GM04504 (cell line): ENCODE results near the gene VRK2.
"Not testable (repeated sequence)": the region's sequence is repeated elsewhere in the genome, so short reads cannot be mapped to it uniquely, and the experiment has no call there.

ENCODE experiments used
- DNase-seq: peaks from one replicate; pipeline ENCODE4 v3.0.0-alpha.2; 2012; ENCODE audit warnings: low read depth

VRK2 gene

DNA sequence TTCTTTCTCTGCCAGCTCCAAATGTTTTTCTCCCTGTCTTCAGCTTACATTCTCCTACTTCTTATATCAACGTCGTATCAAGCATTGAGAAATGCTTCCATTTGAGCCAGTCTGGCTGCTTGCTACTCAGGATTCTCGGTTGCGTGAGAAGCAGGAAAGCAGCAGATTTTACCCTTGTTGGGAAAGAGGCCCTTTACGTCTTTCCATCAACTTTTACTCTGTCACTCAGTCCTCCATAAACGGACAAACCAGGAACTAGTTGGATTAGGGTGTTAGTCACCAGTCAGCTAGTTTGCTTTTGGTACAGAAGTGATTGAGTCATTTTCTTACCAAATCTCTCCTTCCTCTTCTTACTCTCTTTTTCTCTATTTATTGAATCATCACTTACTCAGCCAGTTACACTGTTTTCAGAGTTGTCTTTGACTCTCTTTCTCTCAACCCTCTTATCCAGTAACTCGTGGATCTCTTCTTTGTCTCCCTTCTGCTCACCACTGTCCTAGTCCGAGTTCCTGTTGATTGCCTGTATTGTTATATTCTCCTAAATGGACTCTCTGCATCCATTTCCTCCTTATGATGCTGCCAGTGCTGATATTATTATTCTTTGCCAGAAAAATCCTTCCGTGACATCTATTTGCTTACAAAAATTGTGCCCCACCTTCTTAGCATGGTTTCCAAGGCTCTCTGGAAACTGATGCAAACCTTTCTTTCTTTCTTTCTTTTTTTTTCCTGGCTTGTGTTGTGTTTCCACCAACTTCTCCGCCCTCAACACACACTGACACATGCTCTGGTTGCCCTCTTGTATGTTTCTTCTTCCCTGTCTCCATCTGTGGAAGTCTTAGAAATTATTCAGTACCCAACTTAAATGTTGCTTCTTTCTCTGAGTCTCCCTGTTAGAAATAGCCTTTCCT, 61.5 kb downstream of the VRK2 start:
- DNase-seq = peak; percentile 80

DNA sequence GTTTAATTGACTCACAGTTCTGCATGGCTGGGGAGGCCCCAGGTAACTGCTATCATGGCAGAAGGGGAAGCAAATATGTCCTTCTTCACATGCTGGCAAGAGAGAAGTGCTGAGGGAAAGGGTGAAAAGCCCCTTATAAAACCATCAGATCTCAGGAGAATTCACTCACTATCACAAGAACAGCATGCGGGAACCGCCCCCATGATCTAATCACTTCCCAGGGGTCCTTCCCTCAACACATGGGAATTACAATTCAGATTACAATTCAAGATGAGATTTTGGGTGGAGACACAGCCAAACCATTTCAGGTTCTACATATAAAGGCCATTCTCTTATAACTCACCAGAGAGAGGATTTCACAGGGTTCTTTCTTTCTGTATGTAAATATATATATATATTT, 62.9 kb downstream of the VRK2 start:
- no peak for DNase-seq

DNA sequence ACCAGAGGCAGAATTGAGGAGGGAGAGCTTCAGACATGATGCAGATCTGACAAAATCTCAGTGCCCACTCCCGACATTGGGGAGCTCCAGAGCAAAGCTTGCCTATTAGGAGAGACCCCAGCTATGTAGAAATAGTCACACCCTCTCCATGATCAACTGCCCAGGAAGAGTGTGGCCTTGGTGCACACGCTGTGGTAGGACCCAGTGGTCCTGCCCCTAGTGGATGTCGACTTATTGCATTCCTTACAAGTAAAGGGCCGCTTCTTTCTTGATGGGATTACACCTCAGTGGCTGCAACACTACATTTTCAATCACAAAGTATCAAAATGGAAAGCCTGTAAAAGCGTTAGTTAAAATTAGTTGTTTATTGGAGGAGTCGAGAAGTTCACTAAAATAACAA, 64.2 kb downstream of the VRK2 start:
- no peak for DNase-seq

GRCh38 chr2:58113563-58113962, 67.0 kb downstream of the VRK2 start:
- DNase-seq = not testable (repeated sequence)

DNA sequence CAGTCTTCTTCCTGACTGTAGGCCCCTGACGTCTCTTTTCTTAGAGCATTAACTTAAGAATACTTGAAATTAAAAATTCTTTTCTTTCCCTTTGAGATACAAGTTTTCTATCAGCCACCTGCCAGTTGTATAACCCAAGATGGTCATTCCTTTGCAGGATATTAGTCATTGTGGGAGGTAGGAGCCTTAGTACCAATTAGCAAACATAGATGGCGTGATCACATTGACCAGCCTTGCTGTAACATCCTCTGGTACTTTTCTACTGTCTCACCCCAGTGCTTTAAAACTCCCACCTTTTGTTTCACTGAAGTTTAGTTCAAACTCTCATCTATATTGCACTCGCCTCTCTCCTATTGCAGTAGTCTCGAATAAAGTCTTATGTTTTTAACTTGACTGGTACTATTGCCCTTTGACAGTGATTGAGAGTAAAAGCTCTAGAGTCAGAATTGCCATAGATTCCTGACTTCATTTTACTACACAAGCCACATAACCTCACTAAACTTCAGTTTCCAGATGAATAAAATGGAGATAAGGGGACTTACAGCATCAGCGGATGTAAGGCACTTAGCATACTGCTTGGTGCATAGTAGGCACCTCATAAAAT, 74.1 kb downstream of the VRK2 start:
- DNase-seq = no peak

- no peak for DNase-seq
Measured at GRCh38 chr2:58122040-58122439, 75.4 kb downstream of the VRK2 start.

- DNase-seq = no peak
Measured at GRCh38 chr2:58122540-58122939, 75.9 kb downstream of the VRK2 start.

- no peak for DNase-seq
Measured at GRCh38 chr2:58127111-58127510, 80.5 kb downstream of the VRK2 start.

- DNase-seq = no peak
Measured at GRCh38 chr2:58130238-58130637, 83.6 kb downstream of the VRK2 start.

- DNase-seq = no peak
Measured at GRCh38 chr2:58131191-58132011, 84.8 kb downstream of the VRK2 start.

GRCh38 chr2:58133395-58133794, 86.8 kb downstream of the VRK2 start:
- no peak for DNase-seq

DNA sequence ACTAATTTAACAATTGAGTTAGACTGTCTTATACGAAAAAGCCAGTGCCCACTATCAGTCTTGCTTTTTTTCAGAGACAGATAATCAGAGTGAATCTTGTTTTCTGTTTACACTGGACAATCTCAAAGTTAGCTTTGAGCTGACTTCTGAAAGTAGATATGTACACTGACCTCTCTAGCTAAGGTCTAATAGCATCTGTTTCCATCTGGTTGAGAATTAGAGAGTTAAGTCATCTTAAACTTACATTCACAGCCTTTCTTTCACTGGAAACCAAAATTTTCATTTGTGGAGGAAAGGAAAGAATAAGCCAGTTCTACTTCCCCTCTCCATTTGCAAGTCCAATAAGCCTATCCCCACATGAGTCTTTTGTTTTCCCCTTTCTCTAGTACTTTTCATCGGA, 89.3 kb downstream of the VRK2 start:
- no peak for DNase-seq

DNA sequence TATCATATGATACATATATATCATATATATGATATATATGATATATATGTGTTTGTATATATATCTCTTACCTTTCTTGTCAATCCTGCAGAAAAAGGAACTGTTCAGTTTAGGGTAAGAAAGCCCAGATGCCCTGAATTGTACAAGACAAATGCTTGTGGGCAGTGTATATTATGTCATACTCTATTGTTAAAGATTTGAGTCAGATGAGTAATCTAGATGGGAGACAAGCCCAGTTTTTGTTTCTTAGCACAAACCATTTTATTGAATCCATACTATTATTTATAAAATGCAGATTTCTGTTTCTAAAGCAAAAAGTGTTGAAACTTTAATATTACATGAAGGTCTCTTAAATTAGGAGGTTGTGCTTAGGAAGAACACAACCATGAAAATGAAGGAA, 90.6 kb downstream of the VRK2 start:
- DNase-seq = peak; percentile 35

- no peak for DNase-seq
Measured at GRCh38 chr2:58137856-58138255, 91.2 kb downstream of the VRK2 start.

DNA sequence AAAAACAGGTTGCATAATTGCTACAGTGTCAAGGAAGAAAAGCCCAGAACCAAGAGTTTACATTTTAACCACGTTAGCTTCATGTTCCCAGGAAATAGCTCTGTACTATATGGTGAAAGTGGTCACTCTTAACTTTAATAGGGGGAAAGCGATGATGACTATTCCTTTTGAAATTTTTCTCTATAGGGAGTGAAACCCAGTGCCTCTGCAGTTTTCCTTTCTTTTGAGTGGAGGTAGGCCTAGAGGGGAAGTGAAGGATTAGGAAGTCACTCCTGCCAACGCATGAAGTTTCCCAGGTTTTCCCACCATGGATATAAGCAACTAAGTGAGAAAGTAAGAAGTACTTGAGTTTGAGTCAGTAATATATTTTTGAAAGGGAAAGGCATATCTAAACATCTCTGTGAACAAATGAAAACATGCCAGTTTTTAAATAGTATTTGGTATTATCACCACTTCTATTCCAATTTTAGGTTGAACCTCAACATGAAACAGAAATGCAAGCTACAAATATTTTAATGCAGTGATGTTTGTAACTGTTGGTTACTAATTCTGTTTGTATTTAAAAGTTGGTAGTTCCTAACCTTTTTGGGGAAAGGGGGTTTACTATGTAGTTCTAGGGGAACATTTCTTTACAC, 91.9 kb downstream of the VRK2 start:
- DNase-seq = no peak

DNA sequence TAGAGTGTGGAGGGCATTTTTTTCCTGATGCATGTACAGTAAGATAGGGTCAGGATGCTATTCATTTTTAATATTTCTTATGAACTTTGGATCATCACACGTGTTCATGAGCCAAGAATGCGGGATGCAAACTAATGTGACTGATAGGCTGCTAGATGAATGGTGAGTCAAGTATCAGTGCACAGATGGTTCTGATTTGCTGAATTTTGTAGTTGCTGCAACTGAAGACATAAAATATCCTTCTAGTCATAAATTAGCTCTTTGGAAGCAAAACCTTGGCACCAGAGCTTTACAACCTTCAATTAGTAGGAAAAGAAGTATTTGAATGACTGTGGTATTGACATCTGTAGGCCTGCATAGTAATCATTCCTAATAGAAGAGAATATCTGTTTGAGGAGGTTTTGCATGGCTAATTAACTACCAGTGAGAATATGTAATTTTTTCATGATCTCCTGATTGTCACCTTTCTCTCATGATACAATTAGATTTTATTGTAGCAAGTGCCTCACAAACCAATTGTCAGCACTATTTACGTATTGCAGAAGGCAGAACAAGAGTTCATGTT, 94.0 kb downstream of the VRK2 start:
- DNase-seq = peak; percentile 79

DNA sequence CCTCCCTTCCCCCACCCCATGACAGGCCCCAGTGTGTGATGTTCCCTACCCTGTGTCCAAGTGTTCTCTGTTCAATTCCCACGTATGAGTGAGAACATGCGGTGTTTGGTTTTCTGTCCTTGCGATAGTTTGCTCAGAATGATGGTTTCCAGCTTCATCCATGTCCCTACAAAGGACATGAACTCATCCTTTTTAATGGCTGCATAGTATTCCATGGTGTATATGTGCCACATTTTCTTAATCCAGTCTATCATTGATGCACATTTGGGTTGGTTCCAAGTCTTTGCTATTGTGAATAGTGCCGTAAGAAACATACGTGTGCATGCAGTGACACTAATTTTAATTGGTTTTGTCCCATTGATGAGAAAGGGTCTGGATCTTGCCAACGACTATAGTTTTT, 99.2 kb downstream of the VRK2 start:
- not testable (repeated sequence) for DNase-seq

DNA sequence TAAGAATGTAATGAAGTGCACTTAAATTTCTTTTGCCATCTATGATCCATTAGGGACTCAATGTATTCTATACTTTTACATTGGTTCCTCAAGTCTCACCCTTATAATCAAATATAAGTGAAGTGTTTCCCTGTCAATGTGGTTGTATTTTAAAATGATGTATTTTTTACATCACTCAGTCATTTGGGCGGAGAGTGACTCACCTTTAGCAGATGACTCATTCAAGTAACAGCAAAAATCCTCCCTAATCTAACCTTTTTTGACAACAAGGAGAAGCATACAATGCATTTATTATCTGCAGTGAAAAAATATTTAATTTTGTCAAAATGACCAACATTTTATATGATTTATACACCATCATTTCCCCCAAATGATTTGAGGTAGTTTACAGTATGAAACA, 100.1 kb downstream of the VRK2 start:
- no peak for DNase-seq

DNA sequence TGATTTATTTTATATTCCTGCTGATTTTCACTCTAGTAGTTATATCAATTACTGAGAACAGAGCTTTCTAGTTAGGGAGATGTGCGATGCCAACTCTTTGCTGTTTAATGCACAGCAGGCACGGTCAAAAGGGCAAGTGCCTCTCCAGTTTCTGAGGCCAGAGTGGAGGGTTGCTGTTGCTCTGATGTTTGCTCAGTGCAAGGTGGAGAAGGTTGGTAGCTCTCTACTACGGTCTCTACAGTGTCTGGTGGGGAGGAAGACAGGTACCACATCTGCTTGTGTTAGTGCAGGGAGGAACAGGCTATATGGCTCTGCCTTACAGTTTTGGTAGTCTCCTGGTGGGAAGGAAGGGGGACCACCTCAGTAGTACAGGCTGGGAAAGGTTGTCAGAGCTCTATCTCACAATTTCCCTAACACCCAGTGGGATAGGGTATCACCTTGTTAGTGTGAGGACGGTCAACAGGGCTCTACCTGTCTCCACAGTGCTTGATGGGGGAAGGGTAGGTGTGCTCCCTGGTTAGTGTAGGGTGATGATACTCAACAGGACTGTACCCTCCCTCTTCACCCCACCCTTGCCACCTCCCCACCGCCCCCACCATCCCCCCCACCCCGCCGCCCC, 108.7 kb downstream of the VRK2 start:
- no peak for DNase-seq

- DNase-seq = peak; percentile 72
Measured at GRCh38 chr2:58156780-58157179, 110.2 kb downstream of the VRK2 start.

- DNase-seq = no peak
Measured at GRCh38 chr2:58157754-58158153, 111.1 kb downstream of the VRK2 start.
